GM19193 (cell line): ENCODE results near the gene FBXO27.

Experiments
- POLR2A ChIP-seq: IDR thresholded peaks from 4 replicates; pipeline ENCODE4 v1.6.1; 2011; ENCODE audit not compliant: insufficient read depth, insufficient read length; ENCODE audit errors: extremely low read depth

The FBXO27 gene

GRCh38 chr19:38975214-38975860, 57.0 kb downstream of the FBXO27 start, which contains the start of gene FBXO17:
Gene FBXO17, minus strand, starts transcription at chr19:38975742. Its CDS starts 25,423 bp downstream, at chr19:38950319.
- no peak for TF ChIP-seq POLR2A

GRCh38 chr19:38974624-38975213, 57.6 kb downstream of the FBXO27 start:
- no peak for TF ChIP-seq POLR2A
